Sigmoid colon (tissue), 7 donors: ENCODE measurements around the gene DMRT1. TPM values are rescaled to one million over a fixed set of nuclear protein-coding genes. Genes with fewer than 3 reads are reported as not detected.

Experiments used
- DNase-seq: peaks from one replicate; pipeline ENCODE4 v3.0.0-alpha.2; 2019
- H3K27ac ChIP-seq, 4 donors: fragments of 200-600 bp; sonication (generic); one replicate each; pipeline ENCODE4 v1.5.1; 2016 to 2019; ENCODE audit warnings: mild to moderate bottlenecking in 1 of 4
- H3K27me3 ChIP-seq, 3 donors: fragments of 200-600 bp; sonication (generic); one replicate each; pipeline ENCODE4 v1.5.1; 2019; ENCODE audit warnings: mild to moderate bottlenecking in 1 of 3
- H3K36me3 ChIP-seq, 4 donors: fragments of 200-600 bp; sonication (generic); one replicate each; pipeline ENCODE4 v1.5.1; 2016 to 2019
- H3K4me1 ChIP-seq, 4 donors: fragments of 200-600 bp; sonication (generic); one replicate each; pipeline ENCODE4 v1.5.1; 2017 to 2019
- H3K4me3 ChIP-seq, 4 donors: fragments of 200-600 bp; sonication (generic); one replicate each; pipeline ENCODE4 v1.5.1; 2017 to 2019; ENCODE audit warnings: mild to moderate bottlenecking in 2 of 4, moderate library complexity in 1 of 4
- H3K9me3 ChIP-seq, 4 donors: fragments of 200-600 bp in 3 of 4; sonication (generic) in 3 of 4; one replicate each; pipeline versions ENCODE4 v1.5.1 to v1.6.1; 2013 to 2019
- EP300 ChIP-seq, 4 donors: sonication (generic); formaldehyde crosslinking; IDR thresholded peaks; one replicate each; pipeline ENCODE4 v1.6.1; 2017; ENCODE audit warnings: antibody characterized with exemption in 4 of 4
- POLR2A ChIP-seq, 2 donors: fragments of 450-650 bp; IDR thresholded peaks; one replicate each; pipeline ENCODE4 v1.6.1; 2016; ENCODE audit warnings: antibody characterized with exemption in 2 of 2, mild to moderate bottlenecking in 2 of 2, moderate library complexity in 2 of 2
- POLR2AphosphoS5 ChIP-seq, 4 donors: sonication (generic); formaldehyde crosslinking; IDR thresholded peaks; one replicate each; pipeline ENCODE4 v1.6.1; 2017; ENCODE audit warnings: antibody characterized with exemption in 4 of 4
- WGBS, 2 donors: extraction: QIAGEN DNeasy Blood & Tissue Kit; methylation state at CpG; one replicate each; pipeline ENCODE4 v1.1.7; 2013; 5-methylcytosine and 5-hydroxymethylcytosine counted together
- intact Hi-C: fragments of 100-400 bp; cut with DNase I; formaldehyde crosslinking; loops from one replicate; pipeline ENCODE4 v1.15.1; 2023
- polyA plus RNA-seq, 3 donors: library from polyadenylated mRNA; stranded (reverse); fragments of 200-250 nt; gene quantifications; one replicate each; pipeline ENCODE4 v1.2.3, GENCODE V29; 2013
- total RNA-seq, 4 donors: library from RNA; depleted of rRNA; stranded (reverse); fragments of >200 nt; gene quantifications; one replicate each; pipeline ENCODE4 v1.1.0, GENCODE V29; 2016
- TF ChIP-seq, protein P1 (sequence below), 4 experiments: fragments of 450-650 bp in 3 of 4; fragments of 200-600 bp in 1 of 4; IDR thresholded peaks; one replicate each; pipeline ENCODE4 v1.5.1; 2016 to 2019; ENCODE audit warnings: antibody characterized with exemption in 4 of 4, mild to moderate bottlenecking in 3 of 4, moderate library complexity in 2 of 4
- donor health status: healthy with polysubstance abuse.
- donor health status: Bipolar disorder and iron deficiency.
- donor health status: healthy.

DMRT1 gene
- total and polyA plus RNA-seq, 7 donors, result 0.60 TPM; not detected in 6

DNA sequence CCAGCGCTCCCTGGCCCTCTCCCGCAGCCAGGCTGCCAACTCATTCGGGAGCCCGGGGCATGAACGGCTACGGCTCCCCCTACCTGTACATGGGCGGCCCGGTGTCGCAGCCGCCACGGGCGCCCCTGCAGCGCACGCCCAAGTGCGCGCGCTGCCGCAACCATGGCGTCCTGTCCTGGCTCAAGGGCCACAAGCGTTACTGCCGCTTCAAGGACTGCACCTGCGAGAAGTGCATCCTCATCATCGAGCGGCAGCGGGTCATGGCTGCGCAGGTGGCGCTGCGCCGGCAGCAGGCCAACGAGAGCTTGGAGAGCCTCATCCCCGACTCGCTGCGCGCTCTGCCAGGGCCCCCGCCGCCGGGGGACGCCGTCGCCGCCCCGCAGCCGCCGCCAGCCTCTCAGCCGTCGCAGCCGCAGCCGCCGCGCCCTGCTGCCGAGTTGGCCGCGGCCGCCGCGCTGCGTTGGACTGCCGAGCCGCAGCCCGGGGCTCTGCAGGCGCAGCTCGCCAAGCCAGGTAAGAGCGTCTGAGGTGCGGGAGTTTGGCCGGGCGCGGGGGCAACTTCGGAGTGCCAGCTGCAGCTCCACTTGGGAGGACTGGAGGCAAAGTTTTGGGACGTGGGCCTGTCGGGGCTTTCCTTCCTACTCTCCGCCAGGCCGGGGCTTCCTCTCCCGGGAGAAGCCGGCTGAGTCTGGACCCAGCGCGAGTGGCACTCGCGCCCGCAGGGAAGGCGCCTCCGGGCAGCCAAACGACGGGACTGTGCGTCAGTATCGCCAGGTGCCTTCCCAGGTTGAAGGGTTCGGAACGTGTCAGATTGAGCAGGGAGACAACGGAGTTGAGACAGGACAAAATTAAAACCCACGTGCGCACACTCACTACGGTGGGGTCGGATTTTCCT lies 135.7 kb downstream of the DMRT1 start:
- peaks cover 58 to 100% (median 93%) of the 10 kb centered on the region in 3 donors for H3K27me3 ChIP-seq
- H3K4me3 ChIP-seq, result peak overlapping the region in 1 of 4 donors; percentile 13
- 2% methylated on average over 92 of the region's 92 CpGs for WGBS, 2 donors
- no peaks in the 10 kb centered on the region for H3K36me3 ChIP-seq
- no peak overlapping the region for H3K27ac ChIP-seq
- no peaks in the 10 kb centered on the region for H3K9me3 ChIP-seq
- no peak for DNase-seq
- TF ChIP-seq POLR2A (IDR thresholded peaks at IDR 0.05), result no peak
- no peak for TF ChIP-seq POLR2AphosphoS5 (IDR thresholded peaks at IDR 0.05)
- TF ChIP-seq, protein P1, sequence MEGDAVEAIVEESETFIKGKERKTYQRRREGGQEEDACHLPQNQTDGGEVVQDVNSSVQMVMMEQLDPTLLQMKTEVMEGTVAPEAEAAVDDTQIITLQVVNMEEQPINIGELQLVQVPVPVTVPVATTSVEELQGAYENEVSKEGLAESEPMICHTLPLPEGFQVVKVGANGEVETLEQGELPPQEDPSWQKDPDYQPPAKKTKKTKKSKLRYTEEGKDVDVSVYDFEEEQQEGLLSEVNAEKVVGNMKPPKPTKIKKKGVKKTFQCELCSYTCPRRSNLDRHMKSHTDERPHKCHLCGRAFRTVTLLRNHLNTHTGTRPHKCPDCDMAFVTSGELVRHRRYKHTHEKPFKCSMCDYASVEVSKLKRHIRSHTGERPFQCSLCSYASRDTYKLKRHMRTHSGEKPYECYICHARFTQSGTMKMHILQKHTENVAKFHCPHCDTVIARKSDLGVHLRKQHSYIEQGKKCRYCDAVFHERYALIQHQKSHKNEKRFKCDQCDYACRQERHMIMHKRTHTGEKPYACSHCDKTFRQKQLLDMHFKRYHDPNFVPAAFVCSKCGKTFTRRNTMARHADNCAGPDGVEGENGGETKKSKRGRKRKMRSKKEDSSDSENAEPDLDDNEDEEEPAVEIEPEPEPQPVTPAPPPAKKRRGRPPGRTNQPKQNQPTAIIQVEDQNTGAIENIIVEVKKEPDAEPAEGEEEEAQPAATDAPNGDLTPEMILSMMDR (IDR thresholded peaks at IDR 0.05), result no peak
- no peak for TF ChIP-seq EP300 (IDR thresholded peaks at IDR 0.05)
- intact Hi-C loops, result no loop called here
- peaks cover 0 to 29% (median 25%) of the 10 kb centered on the region in 4 donors for H3K4me1 ChIP-seq

DNA sequence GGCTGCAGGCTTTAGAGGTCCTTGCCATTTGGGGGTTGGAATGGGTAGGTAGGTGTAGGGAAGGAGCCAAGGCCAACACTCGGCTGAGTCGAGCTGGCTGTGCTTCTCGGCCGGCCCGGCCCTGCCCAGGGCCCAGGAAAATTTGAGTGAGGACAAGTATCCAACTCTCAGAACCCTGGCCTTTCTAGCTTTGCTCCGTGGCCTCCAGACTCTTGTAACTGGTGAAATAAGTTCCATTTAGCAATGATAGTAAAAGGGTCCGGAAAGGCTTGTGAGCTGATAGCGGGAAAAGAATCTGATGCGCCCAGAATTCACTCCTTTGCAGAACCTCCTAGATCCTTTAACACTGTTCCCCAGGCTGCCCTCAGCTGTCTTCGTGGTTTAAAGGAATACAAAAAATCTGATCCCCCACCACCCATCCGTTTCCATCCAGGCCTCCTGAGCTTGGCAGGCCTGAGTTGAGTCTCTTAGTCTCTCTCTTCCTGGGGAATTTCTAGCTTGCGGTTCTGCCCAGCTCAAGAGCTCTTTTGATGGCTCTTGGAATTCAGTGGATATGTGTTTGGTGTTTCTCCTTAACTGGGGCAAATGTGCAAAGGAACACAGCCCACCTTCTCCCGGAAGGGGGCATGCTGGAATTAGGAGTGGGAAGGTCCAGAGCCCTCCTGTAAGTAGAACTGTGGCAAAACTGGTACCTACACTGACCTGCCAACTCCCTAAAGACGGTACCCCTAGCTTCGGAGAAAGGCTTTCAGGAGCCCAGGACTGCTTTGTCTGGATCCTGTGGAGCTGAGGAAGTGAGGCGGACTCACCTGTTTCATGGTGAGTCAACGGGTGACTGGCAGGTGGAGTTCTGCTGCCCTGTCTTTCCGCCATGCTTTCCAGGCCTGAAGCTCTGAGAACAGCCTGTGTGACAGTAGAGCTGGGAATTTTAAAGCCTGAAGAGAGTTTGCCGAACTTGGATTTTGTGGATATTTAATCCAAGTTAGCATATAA lies 136.6 kb downstream of the DMRT1 start:
- intact Hi-C loops, result no loop called here
- Histone ChIP-seq H3K4me1 (peaks cover 0 to 20% (median 15%) of the 10 kb centered on the region in 4 donors), H3K4me3 (no peak overlapping the region), H3K36me3 (no peaks in the 10 kb centered on the region), H3K27me3 (peaks cover 54 to 100% (median 93%) of the 10 kb centered on the region in 3 donors), H3K9me3 (no peaks in the 10 kb centered on the region), H3K27ac (no peak overlapping the region)
- WGBS, 2 donors, result 18 to 23% methylated on average over 19 of the region's 19 CpGs
- TF ChIP-seq POLR2AphosphoS5 (IDR thresholded peaks at IDR 0.05) (no peak), EP300 (IDR thresholded peaks at IDR 0.05) (no peak), POLR2A (IDR thresholded peaks at IDR 0.05) (no peak)
- TF ChIP-seq, protein P1 (IDR thresholded peaks at IDR 0.05), result no peak
- no peak for DNase-seq

DNA sequence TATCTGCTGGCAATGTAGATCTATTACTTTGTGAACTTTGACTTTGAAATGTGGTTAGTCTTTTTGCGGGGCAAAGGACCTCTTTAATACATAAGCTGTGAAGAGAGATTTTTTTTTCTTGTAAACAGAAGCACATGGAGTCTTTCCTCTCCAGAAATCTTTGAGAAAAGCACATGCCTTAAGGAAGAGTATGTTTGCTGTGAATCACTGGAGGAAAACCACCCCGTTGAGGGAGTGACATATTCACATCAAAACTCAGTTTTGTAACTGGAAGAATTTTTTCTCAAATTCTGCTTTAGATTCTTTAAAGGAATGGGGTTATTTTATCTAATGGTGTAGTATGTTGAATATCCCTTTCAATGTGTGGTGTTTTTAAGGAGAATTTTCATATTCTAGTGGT lies 138.5 kb downstream of the DMRT1 start:
- intact Hi-C loops, result no loop called here
- Histone ChIP-seq H3K36me3 (no peaks in the 10 kb centered on the region), H3K9me3 (no peaks in the 10 kb centered on the region), H3K4me1 (peaks cover 0 to 16% (median 12%) of the 10 kb centered on the region in 4 donors), H3K4me3 (no peak overlapping the region), H3K27ac (no peak overlapping the region), H3K27me3 (peaks cover 38 to 100% (median 78%) of the 10 kb centered on the region in 3 donors)
- TF ChIP-seq, protein P1 (IDR thresholded peaks at IDR 0.05), result no peak
- no peak for TF ChIP-seq POLR2AphosphoS5 (IDR thresholded peaks at IDR 0.05)
- WGBS, 2 donors, result 6 to 19% methylated on average over 2 of the region's 2 CpGs
- no peak for DNase-seq

DNA sequence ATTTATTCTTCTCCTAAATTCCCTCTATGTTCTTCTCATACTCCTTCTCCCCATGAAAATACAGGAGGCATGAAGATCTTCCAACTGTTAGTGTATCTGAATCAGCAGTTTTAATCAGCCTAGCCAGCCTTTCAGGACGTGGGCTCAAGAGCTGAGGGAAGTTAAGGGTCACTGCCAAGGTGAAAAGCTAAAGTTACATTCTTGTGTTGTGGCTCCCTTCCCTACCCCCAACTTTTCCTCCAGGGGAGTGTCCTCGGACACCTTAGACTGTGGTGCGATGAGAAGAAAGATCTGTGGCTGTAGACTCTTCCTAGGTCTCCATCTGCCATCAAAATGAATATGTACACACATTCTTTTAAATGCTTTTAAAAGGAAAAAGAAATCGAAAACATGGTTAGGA lies 139.1 kb downstream of the DMRT1 start:
- 4 to 11% methylated on average over 4 of the region's 4 CpGs for WGBS, 2 donors
- H3K27me3 ChIP-seq, result peaks cover 32 to 100% (median 71%) of the 10 kb centered on the region in 3 donors
- no peaks in the 10 kb centered on the region for H3K9me3 ChIP-seq
- no peak overlapping the region for H3K27ac ChIP-seq
- no peak overlapping the region for H3K4me3 ChIP-seq
- H3K4me1 ChIP-seq, result peaks cover 0 to 15% (median 12%) of the 10 kb centered on the region in 4 donors
- no peak for TF ChIP-seq EP300 (IDR thresholded peaks at IDR 0.05)
- TF ChIP-seq, protein P1 (IDR thresholded peaks at IDR 0.05), result no peak
- TF ChIP-seq POLR2AphosphoS5 (IDR thresholded peaks at IDR 0.05), result no peak
- no peak for TF ChIP-seq POLR2A (IDR thresholded peaks at IDR 0.05)
- no peak for DNase-seq
- H3K36me3 ChIP-seq, result no peaks in the 10 kb centered on the region
- intact Hi-C loops, result no loop called here
